Ammon's horn (tissue), 1 donor: Measurements from ENCODE around the gene CACNA1F.

ENCODE experiments used
- DNase-seq: peaks from one replicate; pipeline ENCODE4 v3.0.0-alpha.2; 2016; ENCODE audit warnings: low spot score

CACNA1F gene

GRCh38 chrX:49233176-49233575, at the start of gene CACNA1F:
TSS of gene CACNA1F (minus strand) at chrX:49233340. CDS start at chrX:49233309, 31 bp downstream.
- DNase-seq: no peak

GRCh38 chrX:49282647-49283011, 49.5 kb upstream of the CACNA1F start:
- DNase-seq: peak; percentile 40

GRCh38 chrX:49278081-49278480, 44.9 kb upstream of the CACNA1F start:
- DNase-seq: no peak

- no peak for DNase-seq
These were observed 44.3 kb upstream of the CACNA1F start for GRCh38 chrX:49277535-49277830.

DNA sequence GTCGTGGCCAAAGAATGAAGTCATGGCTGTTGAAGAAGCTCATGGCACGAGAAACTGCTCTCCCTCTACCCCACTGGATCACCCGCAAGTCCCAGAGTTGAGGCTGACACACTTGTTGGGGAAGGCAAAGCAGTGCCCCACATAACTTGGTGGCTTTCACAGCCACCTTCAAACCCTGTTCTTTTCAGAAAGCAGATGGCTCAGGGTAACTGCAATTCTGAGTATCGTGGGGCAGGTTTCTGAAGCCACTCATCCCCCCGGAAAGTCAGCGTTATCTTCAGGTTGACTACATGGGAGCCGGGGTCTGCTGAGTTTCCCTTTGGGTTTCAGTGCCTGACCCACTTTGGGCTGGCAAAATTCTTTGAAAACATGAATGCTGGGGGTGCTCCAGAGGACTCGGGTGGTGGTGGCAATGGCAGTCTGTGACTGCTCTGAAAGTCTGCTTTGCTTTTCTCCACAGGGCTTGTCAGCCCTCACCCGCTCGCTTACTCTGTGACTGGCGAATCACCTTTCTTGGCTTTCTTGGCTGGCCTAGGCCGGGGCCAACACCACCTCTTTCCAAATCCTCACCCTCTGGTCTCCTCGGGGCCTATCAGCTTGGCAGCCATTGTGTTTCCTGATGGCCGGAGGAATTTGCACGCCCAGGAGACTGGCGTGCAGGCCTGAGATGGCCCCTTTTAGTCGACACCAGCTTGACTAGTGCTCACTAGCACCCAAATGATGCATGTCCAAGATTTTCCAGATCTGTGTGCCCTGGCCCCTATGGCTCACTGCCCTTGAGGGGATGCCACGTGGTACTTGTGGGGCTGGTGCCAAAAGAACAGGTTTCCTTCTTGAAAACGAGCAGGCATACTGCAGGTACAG, 43.8 kb upstream of the CACNA1F start:
- no peak for DNase-seq

DNA sequence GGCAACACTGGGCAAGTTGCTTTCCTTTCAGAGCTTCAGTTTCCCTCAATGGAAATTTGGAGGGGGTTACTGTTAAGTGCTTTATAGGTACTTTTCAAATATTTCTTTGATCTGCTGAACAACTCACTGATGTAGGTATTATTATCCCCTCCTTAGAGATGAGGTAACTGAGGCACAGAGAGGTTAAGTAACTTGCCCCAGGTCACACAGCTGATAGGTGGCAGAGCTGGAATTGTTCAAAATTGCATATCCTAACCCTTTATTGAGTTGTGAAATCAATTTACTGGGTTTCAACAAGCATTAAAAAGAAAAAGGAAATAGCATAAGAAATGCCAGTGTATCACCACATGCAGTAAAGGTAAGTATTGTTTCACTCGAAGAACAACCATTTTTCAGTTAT, 43.1 kb upstream of the CACNA1F start:
- DNase-seq: no peak

DNA sequence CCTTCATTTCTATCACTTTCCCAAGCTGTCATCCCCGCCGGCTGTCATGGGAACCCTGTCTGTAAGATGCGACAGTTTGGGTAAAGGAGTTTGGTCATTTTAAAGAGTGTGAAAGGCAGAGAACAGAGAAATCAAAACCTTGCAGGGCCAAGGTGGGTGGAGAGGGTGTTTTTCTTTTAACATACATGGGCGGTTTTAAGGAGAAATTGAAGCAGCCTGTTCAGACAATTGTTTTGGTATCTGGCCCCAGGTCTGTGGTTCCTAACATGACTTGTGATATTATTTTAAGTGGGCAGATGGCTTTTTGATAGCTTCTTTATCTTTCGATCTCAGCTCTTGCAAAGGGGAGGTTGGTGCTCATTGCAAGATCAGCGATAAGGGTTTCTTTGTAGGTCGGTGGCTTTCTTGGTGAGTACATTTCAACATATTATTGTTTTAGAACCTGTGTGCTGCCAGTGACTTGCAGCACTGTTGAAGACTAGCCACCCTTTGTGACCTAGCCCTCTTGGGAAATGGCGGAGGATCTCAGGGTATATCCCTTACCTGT, 40.1 kb upstream of the CACNA1F start:
- no peak for DNase-seq

GRCh38 chrX:49272421-49272820, 39.3 kb upstream of the CACNA1F start:
- no peak for DNase-seq

DNA sequence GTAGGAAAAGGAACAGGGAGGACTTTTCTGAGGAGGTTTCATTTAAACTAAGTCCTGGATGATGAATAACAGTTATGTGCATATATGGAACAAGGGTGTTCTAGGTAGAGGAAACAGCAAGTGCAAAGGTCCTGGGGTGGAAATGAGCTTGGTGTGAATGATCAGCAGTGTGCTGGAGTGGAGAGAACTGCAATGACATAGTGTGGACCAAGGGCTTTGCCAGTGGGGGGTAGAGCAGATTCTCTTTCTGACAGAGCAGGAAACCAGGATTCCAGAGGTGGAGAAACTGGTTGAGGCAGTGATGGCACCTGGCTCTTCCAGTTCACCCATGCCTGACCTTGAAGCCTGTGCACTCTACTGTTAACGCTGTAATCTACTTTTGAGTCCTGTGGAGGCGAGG, 38.2 kb upstream of the CACNA1F start:
- no peak for DNase-seq

- no peak for DNase-seq
These were observed 37.2 kb upstream of the CACNA1F start for GRCh38 chrX:49270249-49270921.

GRCh38 chrX:49269767-49270248, 36.7 kb upstream of the CACNA1F start, which contains the start of gene PPP1R3F:
TSS of gene PPP1R3F (plus strand) at chrX:49269793. CDS start at chrX:49269870, 77 bp downstream.
- no peak for DNase-seq

- DNase-seq: peak; percentile 98
These were observed 36.0 kb upstream of the CACNA1F start for GRCh38 chrX:49269010-49269766.

GRCh38 chrX:49268702-49269009, 35.5 kb upstream of the CACNA1F start:
- DNase-seq: no peak

DNA sequence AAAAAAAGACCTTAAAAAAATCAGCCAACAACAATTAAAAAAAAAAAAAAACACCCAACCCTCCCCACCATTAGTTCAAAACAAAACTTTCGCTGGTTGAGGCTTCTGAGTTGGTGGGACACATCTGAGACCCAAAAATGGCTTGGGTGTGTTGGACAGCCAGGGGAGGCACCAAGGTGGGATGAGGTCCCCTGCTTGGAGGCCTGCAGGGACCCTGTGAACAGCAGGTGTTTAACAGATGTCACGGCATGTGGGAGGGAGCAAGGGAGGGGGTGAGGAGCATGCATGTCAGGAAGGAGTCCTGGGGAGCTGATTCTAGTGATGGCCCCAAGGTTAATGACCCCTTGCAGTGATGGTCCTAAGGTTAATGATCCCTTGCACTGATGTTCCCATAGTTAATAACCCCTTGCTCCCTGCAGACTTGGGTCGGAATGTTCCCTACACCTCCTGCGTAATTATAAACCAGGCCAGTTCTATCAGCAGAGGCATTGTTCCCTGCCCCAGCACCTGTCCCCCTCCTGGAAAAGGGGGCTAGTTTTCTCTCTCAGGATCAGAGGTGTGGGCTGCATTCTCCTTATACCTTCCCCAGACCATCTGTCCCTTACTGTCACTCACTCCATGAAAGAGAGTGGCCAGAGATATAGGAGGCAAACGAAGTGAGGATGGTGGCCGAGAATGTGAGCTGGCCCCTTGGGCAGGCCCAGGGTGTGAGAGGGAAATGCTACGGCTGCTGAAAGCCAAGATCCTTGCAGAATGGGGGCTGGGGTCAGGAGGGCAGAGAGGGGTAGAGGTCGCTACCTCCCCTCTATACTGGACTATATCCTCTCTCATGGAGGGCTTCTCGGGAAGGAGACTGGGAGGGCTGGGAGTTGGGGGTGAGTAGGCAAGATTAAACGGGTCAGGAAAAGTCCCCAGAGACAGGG, 33.6 kb upstream of the CACNA1F start:
- no peak for DNase-seq

DNA sequence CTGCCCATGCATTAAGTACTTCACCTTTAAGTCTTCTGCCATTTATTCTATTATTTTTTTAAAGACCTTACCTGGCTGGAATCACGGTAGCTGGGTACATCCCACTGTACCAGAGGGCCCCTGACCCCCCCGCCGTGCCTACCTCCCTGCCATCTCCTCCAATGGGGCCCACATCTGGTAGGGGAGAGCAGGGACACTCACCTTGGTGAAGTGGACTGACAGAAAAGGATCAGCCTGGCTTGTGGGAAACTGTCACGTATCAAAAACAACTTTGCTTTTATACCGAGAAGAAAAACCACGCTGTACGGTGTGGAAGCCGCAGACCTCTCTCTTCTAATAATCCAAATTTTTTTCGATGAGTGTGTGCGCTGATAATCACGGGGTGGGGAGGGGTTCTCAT, 31.3 kb upstream of the CACNA1F start, which contains the start of gene FOXP3:
FOXP3 (minus strand) TSS at position 251 of the 400 bp plus-strand sequence. CDS start 6,205 bp downstream, outside the sequence.
- DNase-seq: no peak

DNA sequence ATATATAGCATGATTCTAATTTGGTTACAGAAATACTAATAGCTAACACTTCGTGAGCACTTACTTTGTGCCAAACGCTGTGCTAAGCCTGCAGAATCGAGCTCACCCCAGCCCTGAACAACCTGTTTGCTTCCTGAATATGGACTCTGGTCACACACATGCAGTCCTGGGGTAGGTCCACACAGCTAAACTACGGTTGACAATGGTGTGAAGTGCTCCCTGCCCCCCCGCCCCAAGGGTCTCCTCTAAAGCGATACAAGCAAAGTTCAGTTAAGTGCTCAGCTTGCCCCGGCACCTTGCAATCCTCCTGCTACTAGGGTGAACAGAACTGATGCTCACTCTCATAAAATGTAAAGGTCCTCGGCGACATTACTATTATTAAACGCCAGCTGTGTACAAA, 30.5 kb upstream of the CACNA1F start:
- no peak for DNase-seq

DNA sequence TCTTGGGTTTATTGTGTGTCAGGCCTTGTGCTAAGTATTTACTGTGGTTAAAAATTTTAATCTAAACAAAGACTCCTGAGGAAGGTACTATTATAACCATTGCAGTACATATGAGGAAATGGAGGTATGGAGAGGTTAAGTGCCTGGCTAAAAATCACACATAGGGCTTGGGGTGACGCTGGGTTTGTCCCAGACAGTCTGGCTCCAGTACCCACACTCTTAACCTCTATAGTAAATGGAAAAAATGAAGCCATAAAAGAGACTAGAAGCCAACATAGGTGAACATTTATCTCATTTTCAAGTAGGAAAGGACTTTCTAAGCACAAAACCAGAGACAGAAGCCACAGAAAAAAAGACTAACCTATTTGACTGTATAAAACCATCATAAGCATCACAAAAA, 29.5 kb upstream of the CACNA1F start:
- no peak for DNase-seq

- DNase-seq: no peak
These were observed 27.3 kb upstream of the CACNA1F start for GRCh38 chrX:49260221-49260985.

GRCh38 chrX:49258749-49259124, 25.6 kb upstream of the CACNA1F start:
- DNase-seq: no peak
